ENCODE measurements around the gene PEX11B.

GRCh38 chr1:145863282-145864018, 55.1 kb downstream of the PEX11B start:
- no peak for TF ChIP-seq CTCF (optimal IDR thresholded peaks at IDR 0.05 in 1 of 3, IDR thresholded peaks at IDR 0.05 in 1 of 3, conservative IDR thresholded peaks at IDR 0.05 in 1 of 3; ENCODE audit: extremely low read depth in 1 of 3, insufficient read depth in 2 of 3, low read length in 3 of 3)
- TF ChIP-seq EZH2 (IDR thresholded peaks at IDR 0.05; ENCODE audit: low read length) = no peak
